Neural progenitor cell (in vitro differentiated cells): ENCODE measurements around the gene FAF1.

ENCODE experiments used
- CTCF ChIP-seq: fragments of 200-600 bp; sonication (generic); IDR thresholded peaks from 2 replicates; pipeline ENCODE4 v1.5.1; 2017; ENCODE audit warnings: antibody characterized with exemption, mild to moderate bottlenecking
- EZH2phosphoT487 ChIP-seq: fragments of 200-600 bp; sonication (generic); IDR thresholded peaks from 2 replicates; pipeline ENCODE4 v1.6.1; 2017; ENCODE audit warnings: antibody characterized with exemption

- no peak for TF ChIP-seq EZH2phosphoT487
- TF ChIP-seq CTCF: no peak
These were observed 9.7 kb downstream of the FAF1 start for GRCh38 chr1:50950396-50950795.
